Fibroblast of gingiva (primary cell): Measurements from ENCODE around the gene TCEA2.
A peak's percentile ranks its signal among the peaks of the same experiment; 100 is the strongest.

Experiments
- DNase-seq: peaks from one replicate; pipeline ENCODE4 v3.0.0-alpha.2; 2011; ENCODE audit warnings: low read depth

The TCEA2 gene

GRCh38 chr20:64035933-64036345 lies 27.1 kb upstream of the TCEA2 start, which contains the start of gene C20orf204:
TSS of gene C20orf204 (plus strand) at chr20:64036182. CDS start at chr20:64036324, 142 bp downstream.
- DNase-seq, result no peak

- DNase-seq, result no peak
These were observed 26.4 kb upstream of the TCEA2 start for GRCh38 chr20:64036346-64037198.

GRCh38 chr20:64037199-64037497 lies 25.9 kb upstream of the TCEA2 start:
- no peak for DNase-seq

GRCh38 chr20:64037498-64038213 lies 25.3 kb upstream of the TCEA2 start:
- DNase-seq, result no peak

GRCh38 chr20:64038224-64038564 lies 24.8 kb upstream of the TCEA2 start:
- no peak for DNase-seq

- DNase-seq, result peak; percentile 52
These were observed 24.3 kb upstream of the TCEA2 start for GRCh38 chr20:64038565-64039292.

GRCh38 chr20:64039293-64040160 lies 23.5 kb upstream of the TCEA2 start:
- no peak for DNase-seq

GRCh38 chr20:64040231-64041039 lies 22.6 kb upstream of the TCEA2 start:
- no peak for DNase-seq

GRCh38 chr20:64041040-64041780 lies 21.8 kb upstream of the TCEA2 start:
- no peak for DNase-seq

- no peak for DNase-seq
These were observed 21.3 kb upstream of the TCEA2 start for GRCh38 chr20:64041781-64042053.

GRCh38 chr20:64042054-64042781 lies 20.8 kb upstream of the TCEA2 start:
- DNase-seq, result no peak

- no peak for DNase-seq
These were observed 19.2 kb upstream of the TCEA2 start for GRCh38 chr20:64043768-64044167.

GRCh38 chr20:64044484-64045247 lies 18.3 kb upstream of the TCEA2 start:
- no peak for DNase-seq

- no peak for DNase-seq
These were observed 17.5 kb upstream of the TCEA2 start for GRCh38 chr20:64045346-64046011.

- no peak for DNase-seq
These were observed 16.0 kb upstream of the TCEA2 start for GRCh38 chr20:64047046-64047389.

- no peak for DNase-seq
These were observed 15.0 kb upstream of the TCEA2 start for GRCh38 chr20:64047968-64048401.

GRCh38 chr20:64048402-64049044 lies 14.5 kb upstream of the TCEA2 start:
- DNase-seq, result no peak
